ENCODE results near the gene MED12L. TPM values are rescaled to one million over a fixed set of nuclear protein-coding genes. Genes with fewer than 3 reads are reported as not detected.

Gene MED12L
- polyA plus RNA-seq, 4 donors: 0.50 to 2.7 (median 2.2) TPM

GRCh38 chr3:151086484-151087456 is 1.3 kb downstream of the MED12L start:
- DNase-seq (ENCODE audit: low read depth in 4 of 4, low spot score in 3 of 4): peak; percentile 69 to 84 (median 72)

- no peak for DNase-seq (ENCODE audit: low read depth in 4 of 4, low spot score in 3 of 4)
Observed at GRCh38 chr3:151087648-151088047, 2.2 kb downstream of the MED12L start.

- no peak for DNase-seq (ENCODE audit: low read depth in 4 of 4, low spot score in 3 of 4)
Observed at GRCh38 chr3:151091685-151092345, 6.4 kb downstream of the MED12L start.

GRCh38 chr3:151093148-151093547 is 7.7 kb downstream of the MED12L start:
- DNase-seq (ENCODE audit: low read depth in 4 of 4, low spot score in 3 of 4): no peak

GRCh38 chr3:151093905-151094304 is 8.4 kb downstream of the MED12L start:
- no peak for DNase-seq (ENCODE audit: low read depth in 4 of 4, low spot score in 3 of 4)

- DNase-seq (ENCODE audit: low read depth in 4 of 4, low spot score in 3 of 4): no peak
Observed at GRCh38 chr3:151096716-151097115, 11.3 kb downstream of the MED12L start.

- DNase-seq (ENCODE audit: low read depth in 4 of 4, low spot score in 3 of 4): no peak
Observed at GRCh38 chr3:151100076-151100475, 14.6 kb downstream of the MED12L start.

- DNase-seq (ENCODE audit: low read depth in 4 of 4, low spot score in 3 of 4): no peak
Observed at GRCh38 chr3:151101270-151101969, 16.0 kb downstream of the MED12L start.

GRCh38 chr3:151106311-151106710 is 20.8 kb downstream of the MED12L start:
- no peak for DNase-seq (ENCODE audit: low read depth in 4 of 4, low spot score in 3 of 4)

- DNase-seq (ENCODE audit: low read depth in 4 of 4, low spot score in 3 of 4): no peak
Observed at GRCh38 chr3:151107177-151107576, 21.7 kb downstream of the MED12L start.

- no peak for DNase-seq (ENCODE audit: low read depth in 4 of 4, low spot score in 3 of 4)
Observed at GRCh38 chr3:151107701-151108100, 22.2 kb downstream of the MED12L start.

- no peak for DNase-seq (ENCODE audit: low read depth in 4 of 4, low spot score in 3 of 4)
Observed at GRCh38 chr3:151109286-151109800, 23.9 kb downstream of the MED12L start.

GRCh38 chr3:151112731-151113130 is 27.3 kb downstream of the MED12L start:
- no peak for DNase-seq (ENCODE audit: low read depth in 4 of 4, low spot score in 3 of 4)

- DNase-seq (ENCODE audit: low read depth in 4 of 4, low spot score in 3 of 4): no peak
Observed at GRCh38 chr3:151113343-151113742, 27.9 kb downstream of the MED12L start.

- DNase-seq (ENCODE audit: low read depth in 4 of 4, low spot score in 3 of 4): no peak
Observed at GRCh38 chr3:151117047-151117446, 31.6 kb downstream of the MED12L start.

- DNase-seq (ENCODE audit: low read depth in 4 of 4, low spot score in 3 of 4): no peak
Observed at GRCh38 chr3:151119188-151119587, 33.7 kb downstream of the MED12L start.

- DNase-seq (ENCODE audit: low read depth in 4 of 4, low spot score in 3 of 4): no peak
Observed at GRCh38 chr3:151120409-151120808, 34.9 kb downstream of the MED12L start.

- no peak for DNase-seq (ENCODE audit: low read depth in 4 of 4, low spot score in 3 of 4)
Observed at GRCh38 chr3:151121016-151121415, 35.6 kb downstream of the MED12L start.

GRCh38 chr3:151123827-151124226 is 38.4 kb downstream of the MED12L start:
- DNase-seq (ENCODE audit: low read depth in 4 of 4, low spot score in 3 of 4): no peak

- DNase-seq (ENCODE audit: low read depth in 4 of 4, low spot score in 3 of 4): no peak
Observed at GRCh38 chr3:151124476-151124875, 39.0 kb downstream of the MED12L start.

GRCh38 chr3:151130428-151130827 is 45.0 kb downstream of the MED12L start:
- DNase-seq (ENCODE audit: low read depth in 4 of 4, low spot score in 3 of 4): no peak

Data from left renal pelvis (tissue), 4 donors.